DND-41 (cell line): Measurements from ENCODE around the gene UVSSA.
A peak's percentile ranks its signal among the peaks of the same experiment; 100 is the strongest.

Experiments
- ATAC-seq: fragments of 200-7000 bp; cut with Tn5 transposase; 3 replicates; pipeline ENCODE4 v1.9.1; 2021; ENCODE audit warnings: low read depth; ENCODE audit not compliant: insufficient read depth
- DNase-seq: peaks from one replicate; pipeline ENCODE4 v3.0.0-alpha.2; 2020
- H2AFZ ChIP-seq: 2 replicates; pipeline ENCODE4 v1.6.0; 2012; ENCODE audit warnings: low read depth, low read length
- H3K27ac ChIP-seq: 2 replicates; pipeline ENCODE4 v1.5.1; 2012; ENCODE audit warnings: low read length, inconsistent platforms
- H3K27me3 ChIP-seq: fragments of 200-600 bp; sonication (generic); 2 replicates; pipeline ENCODE4 v1.6.0; 2012; ENCODE audit warnings: low read length, mild to moderate bottlenecking, inconsistent platforms; ENCODE audit not compliant: insufficient read depth, poor library complexity
- H3K36me3 ChIP-seq: 2 replicates; pipeline ENCODE4 v1.5.1; 2012; ENCODE audit warnings: low read length, inconsistent platforms; ENCODE audit not compliant: insufficient read depth
- H3K4me1 ChIP-seq: 2 replicates; pipeline ENCODE4 v1.5.1; 2012; ENCODE audit warnings: mild to moderate bottlenecking, low read length; ENCODE audit not compliant: insufficient read depth
- H3K4me2 ChIP-seq: 2 replicates; pipeline ENCODE4 v1.6.0; 2012; ENCODE audit warnings: mild to moderate bottlenecking, moderate library complexity, low read length, inconsistent platforms; ENCODE audit not compliant: insufficient read depth
- H3K4me3 ChIP-seq, 2 experiments: fragments of 200-600 bp in 1 of 2; shearing (Covaris generic) in 1 of 2; 2 replicates each; pipeline ENCODE4 v1.5.1; 2012 to 2016; ENCODE audit warnings: inconsistent platforms in 2 of 2, low read length in 2 of 2, mild to moderate bottlenecking in 2 of 2, low read depth in 1 of 2, moderate library complexity in 1 of 2
- H3K79me2 ChIP-seq: 2 replicates; pipeline ENCODE4 v1.6.0; 2012; ENCODE audit warnings: low read length, inconsistent platforms; ENCODE audit not compliant: insufficient read depth
- H3K9ac ChIP-seq: 2 replicates; pipeline ENCODE4 v1.6.0; 2012; ENCODE audit warnings: low read depth, mild to moderate bottlenecking, inconsistent platforms, low read length, moderate library complexity
- H3K9me3 ChIP-seq: 2 replicates; pipeline ENCODE4 v1.5.1; 2012; ENCODE audit warnings: low read length, moderate library complexity, mild to moderate bottlenecking, inconsistent platforms; ENCODE audit not compliant: insufficient read depth, severe bottlenecking
- H4K20me1 ChIP-seq: 2 replicates; pipeline ENCODE4 v1.6.0; 2012; ENCODE audit warnings: low read length; ENCODE audit not compliant: insufficient read depth
- CTCF ChIP-seq: IDR thresholded peaks from 2 replicates; pipeline ENCODE4 v1.5.1; 2012; ENCODE audit warnings: borderline replicate concordance, low read length, moderate library complexity, mild to moderate bottlenecking; ENCODE audit not compliant: poor library complexity, severe bottlenecking; ENCODE audit errors: extremely low read depth
- EZH2 ChIP-seq: IDR thresholded peaks from 3 replicates; pipeline ENCODE4 v1.6.1; 2012; ENCODE audit warnings: borderline replicate concordance, low read depth, mild to moderate bottlenecking, moderate library complexity, low read length, inconsistent platforms; ENCODE audit not compliant: severe bottlenecking

Gene UVSSA

GRCh38 chr4:1362521-1362920, 15.5 kb downstream of the UVSSA start:
- no peaks in the 10 kb centered on the region for H3K79me2 ChIP-seq
- no peak overlapping the region for H3K4me3 ChIP-seq
- no peak overlapping the region for H3K27ac ChIP-seq
- H3K4me2 ChIP-seq, result no peak overlapping the region
- DNase-seq (no peak), ATAC-seq (no peak)
- no peak for TF ChIP-seq CTCF
- H3K36me3 ChIP-seq, result peaks cover 16% of the 10 kb centered on the region
- no peak overlapping the region for H2AFZ ChIP-seq
- no peaks in the 10 kb centered on the region for H3K9me3 ChIP-seq
- peaks cover 8% of the 10 kb centered on the region; the same call in 1 of the 2 replicates for H4K20me1 ChIP-seq
- no peaks in the 10 kb centered on the region for H3K27me3 ChIP-seq
- H3K9ac ChIP-seq, result no peak overlapping the region
- no peaks in the 10 kb centered on the region for H3K4me1 ChIP-seq

GRCh38 chr4:1363513-1363912, 16.5 kb downstream of the UVSSA start:
- ATAC-seq, result no peak
- Histone ChIP-seq H3K4me1 (no peaks in the 10 kb centered on the region), H2AFZ (no peak overlapping the region), H3K36me3 (peaks cover 13% of the 10 kb centered on the region; the same call in 1 of the 2 replicates), H3K9ac (no peak overlapping the region), H4K20me1 (peaks cover 4% of the 10 kb centered on the region; the same call in 1 of the 2 replicates), H3K4me2 (no peak overlapping the region), H3K27me3 (no peaks in the 10 kb centered on the region), H3K27ac (no peak overlapping the region), H3K4me3 (no peak overlapping the region), H3K9me3 (no peaks in the 10 kb centered on the region), H3K79me2 (no peaks in the 10 kb centered on the region)
- DNase-seq, result no peak
- no peak for TF ChIP-seq EZH2

GRCh38 chr4:1364217-1364616, 17.2 kb downstream of the UVSSA start:
- ATAC-seq, result no peak
- Histone ChIP-seq H3K4me2 (no peak overlapping the region), H3K36me3 (peaks cover 13% of the 10 kb centered on the region; the same call in 1 of the 2 replicates)

GRCh38 chr4:1364748-1365147, 17.7 kb downstream of the UVSSA start:
- H3K27ac ChIP-seq, result 0 out of 2 replicates have a peak overlapping the region, but pooled peaks have one; percentile 40
- ATAC-seq, result no peak
- H3K9ac ChIP-seq, result no peak overlapping the region
- H3K9me3 ChIP-seq, result no peaks in the 10 kb centered on the region
- no peak overlapping the region for H3K4me3 ChIP-seq
- H3K4me1 ChIP-seq, result no peaks in the 10 kb centered on the region
- no peak for DNase-seq
- H3K36me3 ChIP-seq, result peaks cover 13% of the 10 kb centered on the region; the same call in 1 of the 2 replicates
- no peaks in the 10 kb centered on the region for H3K27me3 ChIP-seq
- H4K20me1 ChIP-seq, result 0 out of 2 replicates have a peak, but pooled peaks cover 4% of the 10 kb centered on the region
- H3K4me2 ChIP-seq, result no peak overlapping the region
- H2AFZ ChIP-seq, result no peak overlapping the region
- H3K79me2 ChIP-seq, result no peaks in the 10 kb centered on the region
- TF ChIP-seq CTCF, result no peak
- TF ChIP-seq EZH2, result no peak

More at GRCh38 chr4:1364217-1364616, 17.2 kb downstream of the UVSSA start:
- H3K79me2 ChIP-seq, result no peaks in the 10 kb centered on the region
- peaks cover 4% of the 10 kb centered on the region; the same call in 1 of the 2 replicates for H4K20me1 ChIP-seq
- no peak overlapping the region for H3K27ac ChIP-seq
- no peak overlapping the region for H3K9ac ChIP-seq
- no peak for DNase-seq
- H2AFZ ChIP-seq, result no peak overlapping the region
- no peaks in the 10 kb centered on the region for H3K4me1 ChIP-seq
- no peaks in the 10 kb centered on the region for H3K27me3 ChIP-seq
- H3K4me3 ChIP-seq, result no peak overlapping the region
- TF ChIP-seq EZH2 (no peak), CTCF (no peak)
- H3K9me3 ChIP-seq, result no peaks in the 10 kb centered on the region
